ENCODE measurements around the gene FA2H. TPM values are rescaled to one million over a fixed set of nuclear protein-coding genes. Genes with fewer than 3 reads are reported as not detected.
"Not testable (repeated sequence)": the region's sequence is repeated elsewhere in the genome, so short reads cannot be mapped to it uniquely, and the experiment has no call there.

Gene FA2H
- total RNA-seq, 3 donors from 2014 or later, result 0.33 to 1.8 TPM; not detected in 1

- Histone ChIP-seq H3K9me3 (no peaks in the 10 kb centered on the region), H3K27ac (no peak overlapping the region), H3K27me3 (no peaks in the 10 kb centered on the region), H3K4me3 (no peak overlapping the region), H3K4me1 (no peaks in the 10 kb centered on the region), H3K36me3 (no peaks in the 10 kb centered on the region)
- TF ChIP-seq POLR2AphosphoS5 (IDR thresholded peaks at IDR 0.05) (no peak), POLR2A (IDR thresholded peaks at IDR 0.05) (no peak), CTCF (IDR thresholded peaks at IDR 0.05) (no peak)
- no peak for DNase-seq (ENCODE audit: low spot score in 2 of 2)
- intact Hi-C loops (cut with DNase I; ENCODE audit: low total_unique reads), result no loop called here
Observed at GRCh38 chr16:74769586-74770190, 4.9 kb downstream of the FA2H start.

- no peak for DNase-seq (ENCODE audit: low spot score in 2 of 2)
- no peak overlapping the region for H3K4me3 ChIP-seq
- no peaks in the 10 kb centered on the region for H3K9me3 ChIP-seq
- no peaks in the 10 kb centered on the region for H3K36me3 ChIP-seq
- H3K27ac ChIP-seq, result no peak overlapping the region
- H3K27me3 ChIP-seq, result no peaks in the 10 kb centered on the region
- intact Hi-C loops (cut with DNase I; ENCODE audit: low total_unique reads), result no loop called here
- no peak for TF ChIP-seq CTCF (IDR thresholded peaks at IDR 0.05)
- TF ChIP-seq POLR2A (IDR thresholded peaks at IDR 0.05), result no peak
- TF ChIP-seq POLR2AphosphoS5 (IDR thresholded peaks at IDR 0.05), result no peak
- H3K4me1 ChIP-seq, result no peaks in the 10 kb centered on the region
Observed at GRCh38 chr16:74768239-74768638, 6.4 kb downstream of the FA2H start.

GRCh38 chr16:74767749-74768148, 6.9 kb downstream of the FA2H start:
- intact Hi-C loops (cut with DNase I; ENCODE audit: low total_unique reads), result no loop called here
- Histone ChIP-seq H3K27ac (no peak overlapping the region), H3K36me3 (no peaks in the 10 kb centered on the region), H3K4me1 (no peaks in the 10 kb centered on the region), H3K9me3 (no peaks in the 10 kb centered on the region), H3K4me3 (no peak overlapping the region), H3K27me3 (no peaks in the 10 kb centered on the region)
- DNase-seq (ENCODE audit: low spot score in 2 of 2), result no peak
- no peak for TF ChIP-seq POLR2A (IDR thresholded peaks at IDR 0.05)
- no peak for TF ChIP-seq POLR2AphosphoS5 (IDR thresholded peaks at IDR 0.05)
- TF ChIP-seq CTCF (IDR thresholded peaks at IDR 0.05), result no peak

- no peak for DNase-seq (ENCODE audit: low spot score in 2 of 2)
- intact Hi-C loops (cut with DNase I; ENCODE audit: low total_unique reads), result no loop called here
- TF ChIP-seq POLR2AphosphoS5 (IDR thresholded peaks at IDR 0.05) (no peak), POLR2A (IDR thresholded peaks at IDR 0.05) (no peak), CTCF (IDR thresholded peaks at IDR 0.05) (no peak)
- no peaks in the 10 kb centered on the region for H3K36me3 ChIP-seq
- no peaks in the 10 kb centered on the region for H3K9me3 ChIP-seq
- H3K4me1 ChIP-seq, result no peaks in the 10 kb centered on the region
- no peak overlapping the region for H3K4me3 ChIP-seq
- H3K27ac ChIP-seq, result no peak overlapping the region
- H3K27me3 ChIP-seq, result no peaks in the 10 kb centered on the region
Observed at GRCh38 chr16:74766729-74767128, 7.9 kb downstream of the FA2H start.

- H3K36me3 ChIP-seq; intact Hi-C loops (cut with DNase I; ENCODE audit: low total_unique reads): not testable (repeated sequence)
Observed at GRCh38 chr16:74764184-74764583, 10.4 kb downstream of the FA2H start.

GRCh38 chr16:74761665-74762064, 13.0 kb downstream of the FA2H start:
- Histone ChIP-seq H3K36me3 (no peaks in the 10 kb centered on the region), H3K4me1 (no peaks in the 10 kb centered on the region), H3K27me3 (no peaks in the 10 kb centered on the region), H3K27ac (no peak overlapping the region), H3K4me3 (no peak overlapping the region), H3K9me3 (no peaks in the 10 kb centered on the region)
- no peak for DNase-seq (ENCODE audit: low spot score in 2 of 2)
- TF ChIP-seq POLR2A (IDR thresholded peaks at IDR 0.05), result no peak
- intact Hi-C loops (cut with DNase I; ENCODE audit: low total_unique reads), result no loop called here

More at GRCh38 chr16:74764184-74764583, 10.4 kb downstream of the FA2H start:
- not testable (repeated sequence) for H3K27ac ChIP-seq; H3K9me3 ChIP-seq; H3K4me3 ChIP-seq; H3K27me3 ChIP-seq; DNase-seq (ENCODE audit: low spot score in 2 of 2); H3K4me1 ChIP-seq
